GM12801 (cell line): Measurements from ENCODE around the gene SLC35G2.

Experiments used
- TF ChIP-seq, protein P1 (sequence below): IDR thresholded peaks from one replicate; pipeline ENCODE4 v1.5.1; 2011; ENCODE audit warnings: control low read depth; ENCODE audit not compliant: insufficient read length; ENCODE audit errors: extremely low read depth

The SLC35G2 gene

DNA sequence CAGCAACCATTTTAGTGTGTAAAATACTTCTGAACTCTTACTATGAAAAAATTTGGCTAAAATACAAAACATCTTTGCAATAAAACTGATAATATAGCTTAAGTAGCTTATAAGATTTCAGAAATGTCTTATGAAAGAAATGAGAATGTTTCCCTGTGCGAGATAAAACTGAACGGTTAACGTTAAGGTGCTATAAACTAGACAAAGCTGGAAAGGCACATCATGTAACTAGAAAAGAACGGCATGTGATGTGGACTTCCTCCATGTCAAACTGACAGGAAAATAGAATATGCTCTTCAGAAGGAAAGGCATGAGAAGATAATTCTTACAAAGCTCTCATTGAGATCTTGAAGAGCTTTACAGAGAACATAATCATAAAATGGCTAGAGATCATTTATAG, 79.6 kb downstream of the SLC35G2 start:
- TF ChIP-seq, protein P1, sequence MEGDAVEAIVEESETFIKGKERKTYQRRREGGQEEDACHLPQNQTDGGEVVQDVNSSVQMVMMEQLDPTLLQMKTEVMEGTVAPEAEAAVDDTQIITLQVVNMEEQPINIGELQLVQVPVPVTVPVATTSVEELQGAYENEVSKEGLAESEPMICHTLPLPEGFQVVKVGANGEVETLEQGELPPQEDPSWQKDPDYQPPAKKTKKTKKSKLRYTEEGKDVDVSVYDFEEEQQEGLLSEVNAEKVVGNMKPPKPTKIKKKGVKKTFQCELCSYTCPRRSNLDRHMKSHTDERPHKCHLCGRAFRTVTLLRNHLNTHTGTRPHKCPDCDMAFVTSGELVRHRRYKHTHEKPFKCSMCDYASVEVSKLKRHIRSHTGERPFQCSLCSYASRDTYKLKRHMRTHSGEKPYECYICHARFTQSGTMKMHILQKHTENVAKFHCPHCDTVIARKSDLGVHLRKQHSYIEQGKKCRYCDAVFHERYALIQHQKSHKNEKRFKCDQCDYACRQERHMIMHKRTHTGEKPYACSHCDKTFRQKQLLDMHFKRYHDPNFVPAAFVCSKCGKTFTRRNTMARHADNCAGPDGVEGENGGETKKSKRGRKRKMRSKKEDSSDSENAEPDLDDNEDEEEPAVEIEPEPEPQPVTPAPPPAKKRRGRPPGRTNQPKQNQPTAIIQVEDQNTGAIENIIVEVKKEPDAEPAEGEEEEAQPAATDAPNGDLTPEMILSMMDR: no peak

DNA sequence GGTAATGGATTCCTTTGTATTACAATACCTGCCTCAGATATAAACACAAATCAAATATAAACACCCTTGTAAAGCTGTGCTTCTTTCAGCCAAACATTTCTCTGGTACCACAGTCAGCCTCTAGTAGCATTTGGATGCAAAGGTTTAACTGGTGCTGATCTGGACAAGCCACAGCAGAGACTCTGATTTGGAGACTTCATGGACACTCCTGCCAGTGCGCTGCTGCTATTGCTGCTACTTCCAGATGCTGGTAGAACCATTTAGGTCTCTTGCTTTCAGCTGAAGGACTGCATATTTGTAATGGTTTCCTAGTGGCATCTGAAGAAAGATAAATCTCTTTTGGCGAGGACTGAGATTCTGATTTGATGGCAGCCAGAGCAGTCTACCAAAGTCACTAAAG, 80.0 kb downstream of the SLC35G2 start:
- TF ChIP-seq, protein P1: no peak

DNA sequence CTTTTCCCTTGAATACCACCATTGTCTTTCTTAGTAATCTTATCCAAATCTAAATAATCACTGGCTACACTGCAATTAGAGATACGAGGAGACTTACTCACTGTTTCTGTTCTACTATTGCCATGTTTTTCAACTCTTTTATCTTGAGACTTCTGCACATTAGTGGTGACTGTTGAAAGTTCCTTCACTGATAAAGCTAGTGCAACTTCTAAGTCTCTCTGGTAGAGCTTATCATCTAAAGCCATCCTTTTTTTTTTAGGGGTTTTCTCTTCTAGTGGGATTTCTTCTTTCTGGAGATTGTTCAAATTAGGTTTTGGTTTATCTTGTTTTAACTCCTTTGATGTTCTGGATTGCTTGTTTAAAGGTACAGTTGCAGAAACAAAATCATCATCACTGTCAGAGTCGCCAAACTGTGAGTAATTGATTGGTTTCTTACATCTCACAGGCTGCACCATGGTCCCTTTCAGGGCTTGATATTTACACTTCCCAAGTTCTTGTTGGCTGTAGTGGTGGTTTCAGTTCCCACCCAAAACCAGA, 80.8 kb downstream of the SLC35G2 start:
- TF ChIP-seq, protein P1: no peak

DNA sequence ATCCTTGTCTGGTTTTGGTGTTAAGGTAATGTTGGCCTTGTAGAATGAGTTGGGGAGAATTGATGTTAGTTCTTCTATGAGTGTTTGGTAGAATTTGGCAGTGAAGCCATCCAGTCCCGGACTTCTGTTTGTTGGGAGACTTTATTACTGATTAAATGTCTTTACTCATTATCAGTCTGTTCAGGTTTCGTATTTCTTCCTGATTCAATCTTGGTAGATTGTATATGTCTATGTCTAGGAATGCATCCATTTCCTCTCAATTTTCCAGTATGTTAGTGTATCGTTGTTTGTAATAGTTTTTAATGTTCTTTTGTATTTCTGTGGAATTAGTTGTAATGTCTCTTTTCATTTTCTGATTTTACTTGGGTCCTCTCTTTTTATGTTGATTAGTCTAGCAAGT, 82.5 kb downstream of the SLC35G2 start:
- TF ChIP-seq, protein P1: no peak

DNA sequence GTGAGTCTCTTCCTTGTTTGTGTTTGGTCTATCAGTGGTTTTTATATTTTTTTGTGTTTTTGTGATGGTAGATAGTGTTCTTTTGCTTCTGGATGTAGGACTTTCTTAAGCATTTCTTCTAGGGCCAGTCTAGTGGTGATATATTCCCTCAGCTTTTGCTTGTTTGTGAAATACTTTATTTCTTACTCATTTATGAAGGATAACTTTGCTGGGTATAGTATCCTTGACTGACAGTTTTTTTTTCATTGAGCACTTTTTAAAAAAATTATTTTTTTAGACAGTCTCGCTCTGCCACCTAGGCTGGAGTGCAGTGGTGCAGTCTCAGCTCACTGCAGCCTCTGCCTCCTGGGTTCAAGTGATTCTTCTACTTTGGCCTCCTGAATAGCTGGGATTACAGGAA, 85.0 kb downstream of the SLC35G2 start:
- TF ChIP-seq, protein P1: no peak

DNA sequence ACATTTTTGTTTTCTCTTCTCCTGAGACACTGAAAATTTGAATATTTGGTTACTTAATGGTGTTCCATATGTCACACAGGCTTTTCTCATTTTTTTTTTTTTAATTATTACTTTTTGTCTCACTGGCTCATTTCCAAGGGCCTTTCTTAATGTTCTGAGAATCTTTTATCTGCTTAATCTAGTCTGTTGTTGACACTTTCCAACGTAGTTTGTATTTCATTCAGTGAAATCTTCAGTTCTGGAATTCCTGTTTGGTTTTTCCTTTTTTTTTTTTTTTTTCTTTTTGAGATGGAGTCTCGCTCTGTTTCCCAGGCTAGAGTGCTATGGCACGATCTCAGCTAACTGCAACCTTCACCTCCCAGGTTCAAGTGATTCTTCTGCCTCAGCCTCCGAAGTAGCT, 85.8 kb downstream of the SLC35G2 start:
- TF ChIP-seq, protein P1: no peak
